SH-SY5Y (cell line): Measurements from ENCODE around the gene KBTBD4.

Experiments
- GATA2 ChIP-seq: IDR thresholded peaks from 2 replicates; pipeline ENCODE4 v1.6.1; 2011; ENCODE audit warnings: mild to moderate bottlenecking, low read depth, low read length
- GATA3 ChIP-seq: IDR thresholded peaks from 2 replicates; pipeline ENCODE4 v1.6.1; 2011; ENCODE audit warnings: low read depth, mild to moderate bottlenecking, low read length, moderate library complexity

KBTBD4 gene

GRCh38 chr11:47552056-47552565 is 26.7 kb downstream of the KBTBD4 start:
- TF ChIP-seq GATA2 (no peak), GATA3 (no peak)

DNA sequence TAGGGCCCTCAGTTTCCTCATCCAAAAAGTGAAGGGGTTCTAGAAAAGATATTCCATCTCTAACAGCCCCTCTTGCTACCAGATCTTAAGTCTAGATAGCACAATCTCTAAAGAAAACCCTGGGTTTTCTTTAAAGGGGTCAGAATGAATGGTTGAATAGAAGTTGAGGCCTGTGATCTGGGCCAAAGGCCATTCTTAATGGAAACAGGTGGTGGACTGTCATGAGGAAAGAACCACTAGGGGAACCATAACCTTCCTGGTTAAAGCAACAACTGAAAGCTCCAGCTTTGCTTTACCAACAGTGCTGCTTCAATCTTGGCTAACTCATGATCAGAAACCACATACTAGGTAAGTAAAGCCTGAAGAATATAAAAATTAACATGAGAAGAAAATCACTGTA is 27.7 kb downstream of the KBTBD4 start:
- TF ChIP-seq GATA3 (no peak), GATA2 (no peak)

- TF ChIP-seq GATA2 = no peak
- no peak for TF ChIP-seq GATA3
These were observed 28.3 kb downstream of the KBTBD4 start for GRCh38 chr11:47550288-47551047.

DNA sequence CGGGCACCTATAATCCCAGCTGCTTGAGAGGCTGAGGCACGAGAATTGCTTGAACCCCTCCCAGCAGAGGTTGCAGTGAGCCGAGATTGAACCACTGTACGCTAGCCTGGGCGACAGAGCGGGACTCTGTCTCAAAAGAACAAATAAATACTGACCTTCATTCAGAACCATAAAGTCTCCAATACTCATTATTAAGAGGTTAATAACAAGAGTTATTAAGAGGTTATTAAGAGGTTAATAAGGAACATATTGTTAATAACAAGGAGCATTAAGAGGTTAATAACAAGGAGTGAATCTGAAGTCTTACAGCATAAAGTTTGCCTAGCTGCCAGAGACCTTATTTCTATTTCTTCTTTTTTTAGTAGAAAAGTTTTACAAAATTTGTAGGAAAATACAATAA is 33.5 kb downstream of the KBTBD4 start:
- TF ChIP-seq GATA2 (no peak), GATA3 (no peak)

DNA sequence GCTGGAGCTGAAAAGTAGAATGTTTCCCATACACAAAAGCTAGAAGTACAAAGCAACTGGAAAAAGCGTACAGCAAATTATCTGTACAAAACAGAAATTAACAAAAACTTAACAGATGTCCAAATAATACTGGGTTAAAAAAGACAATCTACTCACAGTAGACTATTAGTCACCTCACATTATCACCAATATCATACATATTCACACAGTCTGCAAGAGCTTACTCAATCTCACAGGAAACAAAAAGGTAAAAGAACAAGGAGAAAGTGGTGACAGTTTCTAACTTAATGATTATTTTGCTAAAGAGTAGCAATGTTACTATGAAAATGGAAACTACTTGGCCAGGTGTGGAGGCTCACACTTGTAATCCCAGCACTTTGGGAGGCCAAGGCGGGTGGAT is 37.7 kb downstream of the KBTBD4 start:
- TF ChIP-seq GATA2 (no peak), GATA3 (no peak)

DNA sequence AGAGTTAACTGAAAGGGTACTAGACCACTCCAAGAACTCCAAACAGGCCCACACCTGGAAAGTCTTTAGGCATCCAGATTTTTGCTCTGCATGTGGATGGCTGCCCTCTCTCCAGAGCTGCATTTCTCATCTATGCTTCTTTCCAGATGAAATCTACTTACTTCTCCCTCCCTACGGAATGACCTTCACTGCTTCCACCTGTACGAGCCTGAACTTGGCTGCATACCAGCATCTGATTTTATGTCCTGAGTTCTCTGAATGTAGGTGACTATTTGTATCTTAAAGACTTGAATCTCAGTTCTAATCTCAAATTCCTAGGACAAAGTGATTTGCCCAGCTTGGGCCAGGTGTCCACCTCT is 39.1 kb downstream of the KBTBD4 start:
- TF ChIP-seq GATA2 (no peak), GATA3 (no peak)

GRCh38 chr11:47538741-47539565 is 39.8 kb downstream of the KBTBD4 start:
- no peak for TF ChIP-seq GATA3
- no peak for TF ChIP-seq GATA2

DNA sequence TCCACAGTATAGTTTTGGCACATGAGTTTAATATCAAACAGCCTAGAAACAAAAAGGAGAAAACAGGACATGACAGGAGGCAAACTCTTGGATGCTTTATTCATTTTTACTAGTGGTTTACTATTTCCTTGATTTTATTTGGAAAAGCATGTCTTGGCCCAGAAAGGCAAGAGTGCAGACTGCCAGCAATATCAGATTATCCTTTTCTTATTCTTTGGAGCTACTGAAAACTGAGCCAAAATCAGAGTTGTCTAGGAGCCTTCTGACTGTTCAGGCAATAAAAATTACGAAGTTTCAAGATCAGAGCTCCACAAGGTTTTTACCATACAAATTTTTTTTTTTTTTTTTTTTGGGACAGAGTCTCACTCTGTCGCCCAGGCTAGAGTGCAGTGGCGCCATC is 41.9 kb downstream of the KBTBD4 start:
- no peak for TF ChIP-seq GATA2
- no peak for TF ChIP-seq GATA3

GRCh38 chr11:47534704-47535251 is 44.0 kb downstream of the KBTBD4 start:
- TF ChIP-seq GATA2 (no peak), GATA3 (no peak)

- TF ChIP-seq GATA3 (no peak), GATA2 (no peak)
These were observed 45.0 kb downstream of the KBTBD4 start for GRCh38 chr11:47533690-47534151.

DNA sequence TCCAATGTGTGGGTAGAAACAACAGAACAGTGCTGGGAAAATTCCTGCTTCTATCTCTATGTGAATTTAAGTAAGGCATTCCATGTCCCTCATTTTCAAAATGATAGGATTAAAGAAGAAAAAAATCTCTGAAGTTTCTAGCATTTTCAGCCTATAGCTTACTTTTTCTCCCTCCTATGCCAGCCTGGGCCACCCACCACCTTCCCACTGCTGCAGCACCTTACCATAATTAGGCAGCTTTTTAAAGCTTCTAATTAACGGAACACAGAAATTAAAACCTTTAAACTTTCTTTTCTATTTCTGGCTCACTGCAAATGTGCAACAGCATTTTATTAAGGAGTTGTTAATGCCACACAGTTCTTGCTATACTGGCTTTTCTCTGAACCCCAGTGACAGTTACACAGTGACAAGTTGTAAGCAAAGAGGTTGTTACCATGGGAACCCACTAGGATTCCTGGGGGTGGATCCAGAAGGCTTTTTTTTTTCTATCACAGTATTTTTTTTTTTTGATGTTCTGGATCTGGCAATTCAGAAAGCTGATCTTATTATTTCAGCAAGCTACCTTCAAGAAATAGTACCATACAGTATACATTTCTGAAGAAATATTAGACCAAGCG is 46.1 kb downstream of the KBTBD4 start:
- TF ChIP-seq GATA2 (no peak), GATA3 (no peak)

GRCh38 chr11:47531666-47532065 is 47.1 kb downstream of the KBTBD4 start:
- no peak for TF ChIP-seq GATA3
- no peak for TF ChIP-seq GATA2

DNA sequence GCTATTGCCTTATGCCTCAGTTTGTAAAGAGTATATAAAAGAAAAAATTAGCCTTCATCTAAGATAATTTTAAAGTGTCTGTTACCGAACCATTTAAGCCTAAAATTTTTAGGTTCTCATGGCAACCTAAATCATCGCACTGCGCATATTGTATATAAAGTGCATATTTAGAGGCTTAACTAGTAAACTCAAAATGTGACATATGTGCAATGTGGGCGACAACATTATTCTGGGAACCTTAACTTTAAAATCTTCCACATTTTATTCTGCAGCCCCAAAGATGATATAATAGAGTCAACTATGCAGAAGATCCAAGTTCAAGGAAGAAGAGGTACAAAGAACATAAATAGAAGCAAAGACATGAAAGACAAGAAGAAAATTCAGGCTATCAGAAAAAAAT is 48.8 kb downstream of the KBTBD4 start:
- TF ChIP-seq GATA3 = no peak
- no peak for TF ChIP-seq GATA2

DNA sequence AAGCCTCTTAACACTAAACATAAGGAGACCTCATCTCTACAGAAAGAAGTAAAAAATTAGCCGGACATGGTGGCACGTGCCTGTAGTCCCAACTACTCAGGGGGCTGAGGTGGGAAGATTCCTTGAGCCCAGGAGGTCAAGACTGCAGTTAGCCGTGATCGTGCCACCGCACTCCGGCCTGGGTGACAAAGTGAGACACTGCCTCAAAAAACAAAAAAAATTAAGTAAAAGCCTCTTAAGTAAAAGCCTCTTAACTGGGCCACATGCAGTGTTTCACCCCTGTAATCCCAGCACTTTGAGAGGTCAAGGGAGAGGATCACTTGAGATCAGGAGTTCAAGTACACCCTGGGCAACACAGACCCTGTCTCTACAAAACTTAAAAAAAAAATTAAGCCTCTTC is 51.6 kb downstream of the KBTBD4 start:
- TF ChIP-seq GATA2 = no peak
- TF ChIP-seq GATA3 = no peak

- TF ChIP-seq GATA2 (no peak), GATA3 (no peak)
These were observed 54.4 kb downstream of the KBTBD4 start for GRCh38 chr11:47524291-47524874.
